Measurements from ENCODE around the gene CDKAL1.

The CDKAL1 gene

GRCh38 chr6:21257125-21257524 lies 722.9 kb downstream of the CDKAL1 start:
- no peak for DNase-seq (ENCODE audit: low spot score)
- no peak for TF ChIP-seq CTCF (IDR thresholded peaks at IDR 0.05; ENCODE audit: extremely low read depth, insufficient read depth, missing control alignments)
- in situ Hi-C loops (cut with MboI; ENCODE audit: low pct_unique_long_range_greater_than_20kb, low sequenced_read_pairs, unreplicated experiment) = no loop called here

GRCh38 chr6:21258665-21259064 lies 724.4 kb downstream of the CDKAL1 start:
- TF ChIP-seq CTCF (IDR thresholded peaks at IDR 0.05; ENCODE audit: extremely low read depth, insufficient read depth, missing control alignments) = no peak
- DNase-seq (ENCODE audit: low spot score) = no peak
- in situ Hi-C loops (cut with MboI; ENCODE audit: low pct_unique_long_range_greater_than_20kb, low sequenced_read_pairs, unreplicated experiment) = no loop called here

GRCh38 chr6:21259660-21260059 lies 725.4 kb downstream of the CDKAL1 start:
- DNase-seq (ENCODE audit: low spot score) = no peak
- no peak for TF ChIP-seq CTCF (IDR thresholded peaks at IDR 0.05; ENCODE audit: extremely low read depth, insufficient read depth, missing control alignments)
- in situ Hi-C loops (cut with MboI; ENCODE audit: low pct_unique_long_range_greater_than_20kb, low sequenced_read_pairs, unreplicated experiment) = no loop called here

GRCh38 chr6:21262504-21262903 lies 728.2 kb downstream of the CDKAL1 start:
- in situ Hi-C loops (cut with MboI; ENCODE audit: low pct_unique_long_range_greater_than_20kb, low sequenced_read_pairs, unreplicated experiment) = no loop called here
- no peak for TF ChIP-seq CTCF (IDR thresholded peaks at IDR 0.05; ENCODE audit: extremely low read depth, insufficient read depth, missing control alignments)
- no peak for DNase-seq (ENCODE audit: low spot score)

GRCh38 chr6:21263531-21264287 lies 729.5 kb downstream of the CDKAL1 start:
- DNase-seq (ENCODE audit: low spot score) = peak; percentile 72
- TF ChIP-seq CTCF (IDR thresholded peaks at IDR 0.05; ENCODE audit: extremely low read depth, insufficient read depth, missing control alignments) = no peak
- in situ Hi-C loops (cut with MboI; ENCODE audit: low pct_unique_long_range_greater_than_20kb, low sequenced_read_pairs, unreplicated experiment) = no loop called here

GRCh38 chr6:21264288-21265033 lies 730.2 kb downstream of the CDKAL1 start:
- DNase-seq (ENCODE audit: low spot score) = no peak
- in situ Hi-C loops (cut with MboI; ENCODE audit: low pct_unique_long_range_greater_than_20kb, low sequenced_read_pairs, unreplicated experiment) = no loop called here
- no peak for TF ChIP-seq CTCF (IDR thresholded peaks at IDR 0.05; ENCODE audit: extremely low read depth, insufficient read depth, missing control alignments)
